Fibroblast of mammary gland (primary cell): Measurements from ENCODE around the gene RTEL1.

Source experiments
- DNase-seq: peaks from one replicate; pipeline ENCODE4 v3.0.0-alpha.2; 2010; ENCODE audit warnings: low read depth
- H3K4me3 ChIP-seq: 2 replicates; pipeline ENCODE4 v1.5.1; 2011; ENCODE audit warnings: low read depth, mild to moderate bottlenecking, low read length, moderate library complexity; ENCODE audit not compliant: control insufficient read depth
- CTCF ChIP-seq: conservative IDR thresholded peaks from 2 replicates; pipeline ENCODE4 v1.5.1; 2011; ENCODE audit warnings: low read depth, low read length, inconsistent platforms; ENCODE audit not compliant: control insufficient read depth, insufficient read depth

Gene RTEL1

GRCh38 chr20:63687419-63688178 lies 29.5 kb downstream of the RTEL1 start:
- no peak overlapping the region for H3K4me3 ChIP-seq
- no peak for DNase-seq
- TF ChIP-seq CTCF, result no peak

- no peak overlapping the region for H3K4me3 ChIP-seq
- TF ChIP-seq CTCF, result no peak
- DNase-seq, result no peak
Measured at GRCh38 chr20:63688228-63689045, 30.3 kb downstream of the RTEL1 start.

GRCh38 chr20:63689046-63690002 lies 31.2 kb downstream of the RTEL1 start:
- no peak for DNase-seq
- H3K4me3 ChIP-seq, result no peak overlapping the region
- TF ChIP-seq CTCF, result no peak

GRCh38 chr20:63690003-63690897 lies 32.1 kb downstream of the RTEL1 start:
- DNase-seq, result no peak
- no peak overlapping the region for H3K4me3 ChIP-seq
- TF ChIP-seq CTCF, result no peak

GRCh38 chr20:63690898-63691710 lies 33.0 kb downstream of the RTEL1 start:
- no peak for TF ChIP-seq CTCF
- DNase-seq, result no peak
- no peak overlapping the region for H3K4me3 ChIP-seq
